ENCODE data around the gene PPP3R2.
"Not testable (repeated sequence)": the region's sequence is repeated elsewhere in the genome, so short reads cannot be mapped to it uniquely, and the experiment has no call there.

The PPP3R2 gene

GRCh38 chr9:101587332-101588043 lies 7.3 kb downstream of the PPP3R2 start:
- DNase-seq = no peak

DNA sequence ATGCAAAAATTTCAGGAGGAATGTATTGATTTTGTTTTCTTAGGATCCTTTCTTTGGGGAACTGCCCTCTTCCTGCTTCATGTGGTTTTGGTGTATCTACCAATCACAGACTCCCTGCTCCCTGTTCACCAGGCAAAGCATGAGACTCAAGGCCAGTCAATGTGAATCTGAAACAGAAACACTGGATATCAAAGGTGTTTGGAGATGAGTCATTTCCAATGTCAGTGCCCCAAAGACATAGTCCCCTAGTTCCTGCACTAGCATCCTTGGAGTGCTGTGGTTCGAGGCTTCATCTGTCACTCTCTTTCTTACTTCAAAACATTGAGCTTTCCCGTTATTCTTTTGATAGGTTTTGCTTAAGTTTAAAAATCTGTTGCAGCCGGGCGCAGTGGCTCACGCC lies 8.1 kb downstream of the PPP3R2 start:
- no peak for DNase-seq

DNA sequence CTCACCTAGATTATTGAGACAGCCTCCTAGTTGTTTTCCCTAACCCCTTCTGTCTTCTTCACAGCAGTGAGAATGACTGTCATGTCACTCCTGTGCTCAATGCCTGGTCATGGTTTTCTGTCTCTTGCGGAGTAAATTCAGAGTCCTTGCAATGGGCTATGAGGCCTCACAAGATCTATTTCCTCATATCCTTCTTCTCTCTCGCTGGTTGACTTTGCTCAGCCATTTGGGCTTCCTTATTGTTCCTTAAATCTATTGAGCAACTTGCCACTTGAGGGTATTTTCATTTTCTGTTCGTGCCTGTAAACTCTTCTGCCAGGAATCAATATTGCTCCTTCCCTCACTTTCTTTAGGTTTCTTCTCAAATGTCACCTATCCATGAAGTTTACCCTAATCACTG lies 9.0 kb downstream of the PPP3R2 start:
- DNase-seq = no peak

- no peak for DNase-seq
Observed at GRCh38 chr9:101582553-101582952, 12.2 kb downstream of the PPP3R2 start.

- DNase-seq = no peak
Observed at GRCh38 chr9:101579711-101580545, 14.8 kb downstream of the PPP3R2 start.

- DNase-seq = no peak
Observed at GRCh38 chr9:101578378-101578777, 16.4 kb downstream of the PPP3R2 start.

DNA sequence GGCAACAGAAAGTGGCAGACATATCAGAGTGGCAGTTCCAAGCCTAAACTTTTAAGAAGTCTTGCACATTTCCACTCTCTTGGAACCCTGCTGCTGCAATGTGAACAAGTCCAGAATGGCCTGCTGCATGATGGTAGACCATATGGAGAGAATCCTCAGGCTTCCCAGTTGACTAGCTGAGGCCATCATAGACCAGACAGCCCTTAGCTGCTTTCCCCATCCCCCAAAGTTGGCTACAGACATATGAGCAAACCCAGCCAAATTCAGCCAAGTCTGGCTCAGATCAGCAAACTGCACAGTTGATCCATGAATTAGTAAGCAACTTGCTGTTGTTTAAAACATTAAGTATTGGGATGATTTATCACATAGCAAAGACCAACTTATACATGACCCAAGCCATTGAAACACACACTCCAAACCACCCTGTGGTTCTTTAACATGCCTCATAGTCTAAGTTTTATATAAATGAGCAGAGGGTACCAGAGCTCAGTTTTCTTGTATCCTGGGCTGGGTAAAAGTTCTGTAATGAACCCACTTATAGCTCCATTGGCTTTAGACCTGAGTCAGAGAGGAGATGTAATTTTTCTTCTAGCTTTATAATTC lies 19.9 kb downstream of the PPP3R2 start:
- DNase-seq = no peak

GRCh38 chr9:101572316-101572715 lies 22.5 kb downstream of the PPP3R2 start:
- DNase-seq = no peak

- DNase-seq = no peak
Observed at GRCh38 chr9:101571114-101571513, 23.7 kb downstream of the PPP3R2 start.

GRCh38 chr9:101569741-101570501 lies 24.8 kb downstream of the PPP3R2 start:
- no peak for DNase-seq

DNA sequence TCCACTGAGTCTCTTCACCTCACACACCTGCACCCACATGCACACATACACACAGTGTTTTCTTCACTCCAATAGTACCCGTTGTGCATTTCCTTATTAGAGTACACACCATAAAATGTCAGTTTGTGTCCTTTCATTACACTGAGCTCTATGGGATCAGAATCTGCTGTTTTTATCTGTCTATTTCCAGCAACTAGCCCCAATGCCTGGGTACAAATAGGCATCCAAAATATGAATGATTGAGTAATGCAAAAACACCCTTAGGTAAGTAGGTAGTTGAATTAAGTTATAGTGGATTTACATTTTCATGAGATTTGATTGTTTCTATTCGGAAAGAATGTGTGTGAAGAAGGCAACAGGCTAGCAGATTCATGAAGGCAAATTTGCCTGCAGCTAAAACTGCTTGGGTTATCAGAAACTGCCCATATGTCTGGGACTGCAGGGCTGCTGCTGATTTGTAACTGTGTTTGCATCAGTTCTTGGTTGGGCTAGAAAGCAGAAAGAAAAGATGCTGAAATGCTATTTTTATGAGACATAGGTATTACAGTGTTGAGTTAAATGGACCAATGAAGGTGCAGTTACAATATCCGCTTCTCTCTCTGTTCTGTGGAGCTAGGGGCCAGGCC lies 26.9 kb downstream of the PPP3R2 start:
- DNase-seq = no peak

- no peak for DNase-seq
Observed at GRCh38 chr9:101566904-101567724, 27.7 kb downstream of the PPP3R2 start.

DNA sequence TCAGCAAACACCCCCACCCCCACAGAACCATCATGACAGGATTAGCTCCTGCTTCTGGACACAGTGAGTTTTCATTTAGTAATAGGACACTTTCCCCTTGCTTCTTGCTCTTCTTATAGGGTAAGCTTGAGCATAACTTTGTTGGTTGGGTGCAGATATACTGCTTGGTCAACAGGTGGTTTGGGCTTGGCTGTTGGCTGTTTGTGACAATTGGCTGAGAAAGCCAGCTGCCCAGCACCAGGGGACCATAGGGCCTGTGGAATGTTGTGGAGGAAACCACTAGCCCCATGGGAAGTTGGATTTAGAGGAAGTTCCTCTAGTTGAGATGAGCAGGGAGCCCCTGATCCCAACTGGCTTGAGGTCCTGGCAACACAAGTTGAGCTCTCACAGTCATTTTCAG lies 30.5 kb downstream of the PPP3R2 start:
- no peak for DNase-seq

DNA sequence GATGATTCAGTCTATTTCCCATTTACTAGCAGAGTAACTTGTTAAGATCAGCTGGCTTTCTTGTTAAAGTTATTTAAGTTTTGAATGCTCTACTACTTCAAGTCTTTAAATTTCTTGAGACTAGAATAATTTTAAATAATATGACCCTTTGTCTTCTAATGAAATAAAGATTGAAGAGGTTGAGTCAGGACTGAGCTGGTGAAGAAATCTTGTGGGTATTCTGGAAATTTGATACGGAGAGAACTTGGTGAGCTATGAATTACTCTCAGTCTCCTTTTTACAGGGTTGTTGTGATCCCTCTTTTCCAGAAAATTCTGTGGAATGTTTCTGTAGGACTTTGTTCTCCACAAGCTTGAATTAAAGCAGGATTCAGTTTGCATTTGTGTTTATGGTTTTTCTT lies 31.8 kb downstream of the PPP3R2 start:
- no peak for DNase-seq

GRCh38 chr9:101561740-101562139 lies 33.0 kb downstream of the PPP3R2 start:
- DNase-seq = no peak

DNA sequence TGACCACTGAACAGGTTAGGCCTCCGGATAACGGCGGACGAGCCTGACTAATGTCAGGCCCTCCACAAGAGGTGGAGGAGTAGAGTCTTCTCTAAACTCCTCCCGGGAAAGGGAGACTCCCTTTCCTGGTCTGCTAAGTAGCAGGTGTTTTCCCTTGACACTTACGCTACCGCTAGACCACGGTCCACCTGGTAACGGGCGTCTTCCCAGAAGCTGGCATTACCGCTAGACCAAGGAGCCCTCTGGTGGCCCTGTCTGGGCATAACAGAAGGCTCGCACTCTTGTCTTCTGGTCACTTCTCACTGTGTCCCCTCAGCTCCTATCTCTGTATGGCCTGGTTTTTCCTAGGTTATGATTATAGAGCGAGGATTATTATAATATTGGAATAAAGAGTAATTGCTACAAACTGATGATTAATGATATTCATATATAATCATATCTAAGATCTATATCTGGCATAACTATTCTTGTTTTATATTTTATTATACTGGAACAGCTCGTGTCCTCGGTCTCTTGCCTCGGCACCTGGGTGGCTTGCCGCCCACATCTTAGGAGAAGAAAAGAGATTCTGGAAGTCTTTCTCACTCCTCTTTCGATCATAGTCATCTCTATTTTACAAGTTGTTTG lies 45.2 kb downstream of the PPP3R2 start:
- not testable (repeated sequence) for DNase-seq

DNA sequence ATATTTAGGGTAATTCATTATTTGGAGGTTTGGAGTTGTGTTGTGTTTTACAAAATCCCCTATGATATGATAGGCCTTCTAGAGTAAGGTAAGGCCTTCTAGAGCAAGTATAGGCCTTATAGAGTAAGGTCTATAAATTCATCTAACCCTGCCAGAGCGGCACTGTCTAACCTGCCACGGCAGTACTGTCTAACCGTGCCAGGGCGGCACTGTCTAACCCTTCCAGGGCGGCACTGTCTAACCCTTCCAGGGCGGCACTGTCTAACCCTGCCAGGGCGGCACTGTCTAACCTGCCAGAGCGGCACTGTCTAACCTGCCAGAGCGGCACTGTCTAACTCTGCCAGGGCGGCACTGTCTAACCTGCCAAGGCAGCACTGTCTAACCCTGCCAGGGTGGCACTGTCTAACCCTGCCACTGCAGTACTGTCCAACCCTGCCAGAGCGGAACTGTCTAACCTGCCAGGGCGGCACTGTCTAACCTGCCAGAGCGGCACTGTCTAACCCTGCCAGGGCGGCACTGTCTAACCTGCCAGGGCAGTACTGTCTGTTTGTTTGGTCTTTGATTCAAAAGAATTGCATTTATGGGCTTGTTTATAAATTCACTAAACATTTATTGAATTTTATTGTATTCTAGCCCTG lies 51.6 kb downstream of the PPP3R2 start:
- DNase-seq = no peak
